Lung (tissue), 12 donors: ENCODE data around the gene SAP30BP. TPM values are rescaled to one million over a fixed set of nuclear protein-coding genes. Genes with fewer than 3 reads are reported as not detected.

Experiments
- ATAC-seq: fragments of 200-7000 bp; cut with Tn5 transposase; one replicate; pipeline ENCODE4 v1.9.1; 2020; ENCODE audit warnings: moderate number of reproducible peaks; ENCODE audit not compliant: insufficient read depth, low FRiP score
- DNase-seq, 3 donors: peaks; one replicate each; pipeline ENCODE4 v3.0.0-alpha.2; 2013 to 2017
- H3K27ac ChIP-seq, 2 donors: one replicate each; pipeline ENCODE4 v1.5.1; 2013; ENCODE audit warnings: mild to moderate bottlenecking in 2 of 2, moderate library complexity in 2 of 2, control low read depth in 1 of 2, inconsistent platforms in 1 of 2, low read depth in 1 of 2, low read length in 1 of 2
- H3K27me3 ChIP-seq, 3 donors: one replicate each; pipeline ENCODE4 v1.5.1; 2013; ENCODE audit warnings: low read length in 2 of 3; ENCODE audit not compliant: control insufficient read depth in 3 of 3, insufficient read depth in 3 of 3
- H3K36me3 ChIP-seq, 4 donors: one replicate each; pipeline ENCODE4 v1.5.1; 2013; ENCODE audit warnings: low read length in 4 of 4, mild to moderate bottlenecking in 1 of 4, moderate library complexity in 1 of 4; ENCODE audit not compliant: control insufficient read depth in 4 of 4, insufficient read depth in 4 of 4
- H3K4me1 ChIP-seq, 5 donors: one replicate each; pipeline ENCODE4 v1.5.1; 2013; ENCODE audit warnings: low read length in 5 of 5, mild to moderate bottlenecking in 2 of 5, moderate library complexity in 1 of 5; ENCODE audit not compliant: control insufficient read depth in 5 of 5, insufficient read depth in 5 of 5
- H3K4me3 ChIP-seq: one replicate; pipeline ENCODE4 v1.5.1; 2013; ENCODE audit warnings: mild to moderate bottlenecking, control low read depth, moderate library complexity
- H3K9ac ChIP-seq, 2 donors: one replicate each; pipeline ENCODE4 v1.5.1; 2013; ENCODE audit warnings: low read length in 2 of 2, control low read depth in 1 of 2; ENCODE audit not compliant: insufficient read depth in 1 of 2
- H3K9me3 ChIP-seq, 4 donors: one replicate each; pipeline ENCODE4 v1.5.1; 2013; ENCODE audit warnings: low read length in 3 of 4, mild to moderate bottlenecking in 1 of 4, moderate library complexity in 1 of 4; ENCODE audit not compliant: control insufficient read depth in 4 of 4, insufficient read depth in 3 of 4
- WGBS, 2 donors: extraction: QIAGEN DNeasy Blood & Tissue Kit; methylation state at CpG; one replicate each; pipeline ENCODE4 v1.1.7; 2013; 5-methylcytosine and 5-hydroxymethylcytosine counted together
- polyA plus RNA-seq, 2 donors: library from polyadenylated mRNA; stranded (reverse); fragments of 200-250 nt; gene quantifications; one replicate each; pipeline ENCODE4 v1.2.1, GENCODE V29; 2013
- total RNA-seq, 2 donors: library from RNA; depleted of rRNA in 1 of 2; stranded (reverse); fragments of >200 nt in 1 of 2; gene quantifications; one replicate each; pipeline ENCODE4 v1.2.1, GENCODE V29; 2014 to 2021
- TF ChIP-seq, protein P1 (sequence below): IDR thresholded peaks from 2 replicates; pipeline ENCODE4 v1.5.1; 2012; ENCODE audit warnings: mild to moderate bottlenecking; ENCODE audit errors: control extremely low read depth, extremely low read depth
- donor health status: control.
- donor health status: control.
- donor health status: Bipolar disorder and iron deficiency.
- donor health status: healthy.
- donor health status: DM: yes; HTN: yes; CAD: no.

SAP30BP gene
- total and polyA plus RNA-seq, 4 donors = 46.5 to 82.9 (median 77.3) TPM

DNA sequence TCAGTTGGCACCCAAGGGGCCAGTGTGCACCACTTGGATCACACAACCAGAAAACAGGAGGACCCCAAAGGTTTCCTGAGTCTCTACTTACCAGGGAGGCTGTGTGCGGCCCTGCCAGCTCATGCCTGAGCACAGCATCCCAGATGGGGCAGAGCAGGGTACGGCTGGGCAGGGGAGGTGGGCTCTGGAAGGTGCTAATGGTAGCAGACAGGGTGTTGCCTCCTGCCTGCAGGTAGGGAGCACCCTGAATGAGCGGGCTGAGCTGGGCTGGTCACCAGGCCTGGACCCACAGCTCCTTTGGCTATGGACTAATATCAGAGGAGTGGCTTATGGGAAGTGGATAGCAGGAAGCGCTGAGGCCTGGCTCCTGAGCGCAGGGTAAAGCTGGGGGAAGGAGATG lies 14.8 kb upstream of the SAP30BP start:
- Histone ChIP-seq H3K9ac (no peak overlapping the region), H3K9me3 (no peaks in the 10 kb centered on the region), H3K4me3 (no peak overlapping the region), H3K27ac (no peak overlapping the region), H3K27me3 (no peaks in the 10 kb centered on the region), H3K36me3 (peaks cover 5 to 23% (median 8%) of the 10 kb centered on the region in 4 donors), H3K4me1 (no peaks in the 10 kb centered on the region)
- 76 to 92% methylated on average over 5 of the region's 5 CpGs for WGBS, 2 donors
- DNase-seq (no peak), ATAC-seq (no peak)
- TF ChIP-seq, protein P1, sequence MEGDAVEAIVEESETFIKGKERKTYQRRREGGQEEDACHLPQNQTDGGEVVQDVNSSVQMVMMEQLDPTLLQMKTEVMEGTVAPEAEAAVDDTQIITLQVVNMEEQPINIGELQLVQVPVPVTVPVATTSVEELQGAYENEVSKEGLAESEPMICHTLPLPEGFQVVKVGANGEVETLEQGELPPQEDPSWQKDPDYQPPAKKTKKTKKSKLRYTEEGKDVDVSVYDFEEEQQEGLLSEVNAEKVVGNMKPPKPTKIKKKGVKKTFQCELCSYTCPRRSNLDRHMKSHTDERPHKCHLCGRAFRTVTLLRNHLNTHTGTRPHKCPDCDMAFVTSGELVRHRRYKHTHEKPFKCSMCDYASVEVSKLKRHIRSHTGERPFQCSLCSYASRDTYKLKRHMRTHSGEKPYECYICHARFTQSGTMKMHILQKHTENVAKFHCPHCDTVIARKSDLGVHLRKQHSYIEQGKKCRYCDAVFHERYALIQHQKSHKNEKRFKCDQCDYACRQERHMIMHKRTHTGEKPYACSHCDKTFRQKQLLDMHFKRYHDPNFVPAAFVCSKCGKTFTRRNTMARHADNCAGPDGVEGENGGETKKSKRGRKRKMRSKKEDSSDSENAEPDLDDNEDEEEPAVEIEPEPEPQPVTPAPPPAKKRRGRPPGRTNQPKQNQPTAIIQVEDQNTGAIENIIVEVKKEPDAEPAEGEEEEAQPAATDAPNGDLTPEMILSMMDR = no peak

DNA sequence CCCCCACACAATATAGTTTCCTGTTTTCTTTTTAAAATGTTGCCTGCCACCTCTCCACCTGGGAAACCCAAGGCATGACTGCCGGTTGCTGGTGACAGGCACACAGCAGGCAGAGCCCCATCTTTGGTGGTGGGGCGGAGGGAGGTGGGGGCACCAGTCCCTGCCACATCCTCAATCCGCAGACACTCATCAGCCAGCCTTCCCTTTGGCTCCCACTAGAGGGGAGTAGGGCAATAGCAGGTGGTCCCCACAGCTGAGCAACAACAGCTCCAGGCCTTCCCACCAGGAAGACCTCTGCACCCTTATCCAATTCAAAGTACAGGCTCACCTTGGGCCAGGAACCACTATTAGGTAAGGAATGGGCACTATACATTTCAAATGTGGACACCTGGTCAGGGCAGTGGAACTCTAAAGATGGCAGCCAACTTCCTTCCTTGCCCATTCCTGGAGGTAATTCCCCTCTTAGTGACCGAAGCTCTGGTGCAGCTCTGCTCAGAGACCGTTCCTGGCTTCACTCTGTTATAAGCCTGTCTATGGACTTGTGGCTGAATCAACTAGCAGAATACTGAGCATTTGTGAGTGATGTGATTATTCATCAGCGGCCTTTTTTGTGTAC lies 14.1 kb upstream of the SAP30BP start:
- DNase-seq = no peak
- Histone ChIP-seq H3K27ac (no peak overlapping the region), H3K9ac (no peak overlapping the region), H3K27me3 (no peaks in the 10 kb centered on the region), H3K36me3 (peaks cover 5 to 25% (median 9%) of the 10 kb centered on the region in 4 donors), H3K4me1 (no peaks in the 10 kb centered on the region), H3K9me3 (no peaks in the 10 kb centered on the region), H3K4me3 (no peak overlapping the region)
- ATAC-seq = peak; percentile 34
- TF ChIP-seq, protein P1 = peak; percentile 11
- WGBS, 2 donors = 45 to 61% methylated on average over 6 of the region's 6 CpGs

- WGBS, 2 donors = 34 to 35% methylated on average over 2 of the region's 2 CpGs
- no peaks in the 10 kb centered on the region for H3K27me3 ChIP-seq
- H3K4me3 ChIP-seq = no peak overlapping the region
- ATAC-seq (no peak), DNase-seq (no peak)
- no peak overlapping the region for H3K27ac ChIP-seq
- no peak overlapping the region for H3K9ac ChIP-seq
- H3K9me3 ChIP-seq = no peaks in the 10 kb centered on the region
- H3K36me3 ChIP-seq = peaks cover 5 to 22% (median 9%) of the 10 kb centered on the region in 4 donors
- TF ChIP-seq, protein P1 = no peak
- H3K4me1 ChIP-seq = no peaks in the 10 kb centered on the region
Measured at GRCh38 chr17:75654176-75654575, 13.0 kb upstream of the SAP30BP start.

DNA sequence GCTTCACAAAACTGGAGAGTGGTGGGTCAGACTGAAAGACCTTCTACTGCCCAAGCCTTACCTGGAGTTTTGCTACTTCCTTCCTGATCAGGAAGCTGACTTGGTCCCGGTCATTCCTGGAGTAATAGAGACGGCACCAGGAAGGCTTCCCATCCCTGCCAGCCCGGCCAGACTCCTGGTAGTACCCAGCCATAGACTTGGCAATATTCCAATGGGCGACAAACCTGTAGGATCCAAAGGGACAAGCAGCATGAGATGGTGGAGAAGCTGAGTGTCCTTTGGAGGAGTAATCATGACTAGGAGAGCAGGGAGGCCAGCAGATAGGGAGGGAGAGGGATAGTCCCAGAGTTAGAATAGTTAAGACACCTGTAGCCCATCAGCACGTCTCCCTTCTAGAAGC lies 8.9 kb upstream of the SAP30BP start:
- Histone ChIP-seq H3K4me3 (no peak overlapping the region), H3K9ac (no peak overlapping the region), H3K9me3 (peaks cover 0 to 3% (median 0%) of the 10 kb centered on the region in 4 donors), H3K4me1 (no peaks in the 10 kb centered on the region), H3K36me3 (peaks cover 7 to 25% (median 12%) of the 10 kb centered on the region in 4 donors), H3K27ac (no peak overlapping the region), H3K27me3 (no peaks in the 10 kb centered on the region)
- ATAC-seq = no peak
- TF ChIP-seq, protein P1 = no peak
- no peak for DNase-seq
- WGBS, 2 donors = 87 to 93% methylated on average over 5 of the region's 5 CpGs
